Measurements from ENCODE around the gene LBX2.
A peak's percentile ranks its signal among the peaks of the same experiment; 100 is the strongest.

LBX2 gene

GRCh38 chr2:74499267-74499939, at the start of gene LBX2:
Gene LBX2 (minus strand): TSS chr2:74499603. CDS start chr2:74499537, 66 bp downstream.
- peak; percentile 67 for DNase-seq

GRCh38 chr2:74548285-74548899, 49.0 kb upstream of the LBX2 start:
- no peak for DNase-seq

- DNase-seq, result no peak
Observed at GRCh38 chr2:74546004-74546403, 46.6 kb upstream of the LBX2 start.

DNA sequence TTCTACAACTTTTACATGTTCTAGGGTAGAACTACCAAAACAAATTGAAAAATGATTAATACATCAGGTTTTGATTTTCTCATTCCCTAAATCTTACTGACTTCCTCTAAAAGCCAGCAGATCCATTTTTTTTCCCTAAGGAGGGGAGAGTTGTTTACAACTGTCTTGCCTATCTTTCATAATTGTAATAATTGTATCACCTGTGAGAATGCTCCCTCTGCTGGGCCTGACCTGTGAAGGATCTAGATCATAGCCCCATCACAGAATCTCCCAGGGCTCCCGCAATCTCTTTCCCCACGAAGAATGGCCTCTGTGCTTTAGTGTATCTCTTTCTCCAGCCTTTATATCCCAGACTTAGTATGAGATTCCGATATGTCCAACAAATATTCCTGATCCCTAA, 45.2 kb upstream of the LBX2 start:
- peak; percentile 37 for DNase-seq

DNA sequence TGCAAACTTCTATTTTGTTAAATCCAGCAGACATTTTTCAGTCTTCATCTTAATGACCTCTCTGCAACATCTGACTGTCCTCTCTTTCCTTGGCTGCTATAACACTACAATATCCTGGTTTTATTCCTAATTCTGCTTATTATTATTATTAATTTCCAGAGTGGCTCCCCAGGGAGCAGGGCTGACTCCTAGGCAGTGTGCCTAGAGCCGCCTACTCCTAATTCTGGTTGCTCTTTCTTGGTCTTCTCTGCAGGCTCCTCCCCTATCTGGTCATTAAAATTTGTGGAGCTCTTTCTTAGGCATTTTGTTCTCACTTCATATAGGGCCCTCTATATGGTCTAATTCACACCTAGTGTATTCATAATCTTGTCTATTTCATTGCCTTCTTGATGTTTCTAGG, 43.6 kb upstream of the LBX2 start:
- no peak for DNase-seq

DNA sequence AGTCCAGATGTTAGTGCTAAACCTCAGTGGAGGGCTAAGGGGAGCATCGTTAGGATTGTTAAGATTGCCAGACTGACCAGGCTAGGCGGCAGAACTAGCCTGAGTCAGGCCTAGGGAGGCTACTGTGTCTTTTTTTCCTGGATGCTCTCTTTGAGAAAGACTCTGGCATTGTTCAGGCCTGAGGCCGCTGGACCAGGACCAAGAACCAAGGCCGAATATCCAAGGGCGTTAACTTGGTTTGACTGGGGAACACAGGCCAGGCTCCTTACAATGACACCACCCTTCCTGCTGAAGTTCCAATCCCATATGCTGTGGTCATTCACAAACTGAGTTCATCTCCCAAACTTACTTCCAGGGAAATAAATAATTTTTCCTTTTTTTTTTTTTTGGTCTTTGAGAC, 40.9 kb upstream of the LBX2 start:
- no peak for DNase-seq

- DNase-seq, result no peak
Observed at GRCh38 chr2:74538881-74539339, 39.5 kb upstream of the LBX2 start.

- DNase-seq, result no peak
Observed at GRCh38 chr2:74537140-74537539, 37.7 kb upstream of the LBX2 start.

DNA sequence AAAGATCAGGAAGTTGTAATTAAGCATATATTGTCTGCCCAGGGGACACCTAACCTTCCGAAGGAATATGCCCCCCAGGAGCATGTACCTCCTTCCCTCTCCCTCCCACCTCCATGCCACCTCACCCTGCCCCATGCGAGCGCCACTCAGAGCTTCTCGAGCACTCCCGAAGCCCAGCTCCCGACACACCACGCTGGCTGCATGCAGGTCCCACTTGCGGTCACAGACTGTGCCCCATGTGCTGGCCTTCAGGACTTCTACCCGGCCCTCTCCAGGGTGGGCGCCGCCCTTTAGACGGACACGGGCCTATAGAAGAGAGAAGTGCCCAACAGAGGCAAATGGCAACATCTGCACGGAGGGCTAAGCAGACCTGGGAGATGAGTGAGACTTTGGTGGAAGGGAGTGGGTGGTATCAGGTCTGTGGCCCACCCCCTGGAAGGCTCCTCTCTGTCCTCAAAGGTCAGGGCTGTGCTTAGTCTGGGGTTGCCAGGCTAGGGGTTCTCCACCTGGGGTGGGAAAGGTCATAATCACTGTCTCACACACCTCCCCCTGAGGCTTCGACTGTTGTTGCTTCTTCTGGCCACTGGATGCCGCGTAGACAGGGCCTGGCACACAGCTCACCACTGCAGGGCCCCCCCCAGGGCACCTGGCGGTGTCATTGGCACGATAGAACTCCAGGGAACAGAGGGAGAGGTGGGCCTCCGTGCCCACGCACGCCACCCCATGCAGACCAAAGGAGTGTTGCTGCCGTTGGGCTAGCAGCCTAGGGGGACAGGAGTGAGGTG, 37.0 kb upstream of the LBX2 start:
- DNase-seq, result no peak

- DNase-seq, result no peak
Observed at GRCh38 chr2:74535440-74535965, 36.1 kb upstream of the LBX2 start.

DNA sequence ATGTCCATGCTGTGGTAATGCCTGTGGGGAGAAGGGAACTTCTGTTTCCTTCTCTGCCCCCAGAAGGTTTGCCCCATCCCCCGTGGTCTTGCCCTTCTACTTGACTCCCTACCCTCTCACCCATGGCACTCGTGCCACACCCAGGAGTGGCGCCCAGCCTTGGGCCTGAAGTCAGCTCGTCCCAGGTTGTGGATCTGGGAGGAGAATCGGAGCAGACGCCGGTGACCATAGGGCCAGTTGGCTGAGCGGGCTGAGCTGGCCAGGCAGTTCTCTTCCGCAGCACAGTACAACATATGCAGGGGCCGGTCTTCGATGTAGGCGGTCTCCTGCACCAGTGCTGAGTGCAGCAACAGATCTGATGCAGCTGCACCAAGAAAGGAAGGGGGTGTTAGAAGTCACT, 35.0 kb upstream of the LBX2 start:
- no peak for DNase-seq

DNA sequence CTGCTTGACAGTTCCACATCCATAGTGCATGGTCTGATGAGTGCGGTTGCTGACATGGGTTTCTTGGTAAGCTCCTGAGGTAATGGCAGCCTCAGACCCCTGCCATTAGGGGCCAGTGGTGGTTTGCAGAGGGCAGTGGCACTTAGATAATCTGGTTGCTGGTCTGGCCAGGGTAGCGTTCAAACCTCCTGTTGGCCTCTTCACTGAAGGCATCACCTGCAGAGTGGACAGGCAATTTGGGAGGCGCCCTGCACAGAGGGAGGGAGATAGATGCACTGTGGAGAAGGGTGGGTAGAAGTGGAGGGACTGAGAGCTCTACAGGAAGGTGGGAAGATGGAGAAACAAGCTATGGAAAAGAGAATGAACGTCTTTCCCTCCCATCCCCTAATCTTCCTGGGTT, 34.1 kb upstream of the LBX2 start:
- no peak for DNase-seq

GRCh38 chr2:74532222-74532621, 32.8 kb upstream of the LBX2 start:
- DNase-seq, result peak; percentile 82

DNA sequence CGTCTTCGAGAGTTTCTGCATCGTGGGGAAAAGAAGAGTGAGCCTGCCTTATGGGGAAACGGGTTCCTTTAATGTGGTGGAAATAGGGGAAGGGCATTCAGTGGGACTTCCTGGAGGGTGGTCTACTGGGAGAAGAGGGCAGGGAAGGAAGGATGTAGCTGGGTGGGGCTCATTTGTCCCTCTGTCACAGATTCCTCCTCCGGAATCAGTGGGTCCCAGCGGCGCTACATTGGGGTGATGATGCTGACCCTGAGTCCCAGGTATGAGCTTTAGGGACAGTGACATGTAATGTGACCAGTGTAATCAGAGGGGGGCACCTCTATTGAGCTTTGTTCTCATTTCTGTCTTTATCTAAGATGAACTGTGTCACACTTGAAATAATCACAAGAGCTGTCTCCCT, 32.3 kb upstream of the LBX2 start:
- no peak for DNase-seq

GRCh38 chr2:74530239-74531187, 31.1 kb upstream of the LBX2 start:
- peak; percentile 98 for DNase-seq

- DNase-seq, result peak; percentile 99
Observed at GRCh38 chr2:74529357-74530238, 30.2 kb upstream of the LBX2 start, which contains the start of the genes AUP1 and HTRA2. Gene AUP1 (minus strand): TSS chr2:74529706. CDS start chr2:74529629, 77 bp downstream. Gene HTRA2 (plus strand): TSS chr2:74529933. CDS start chr2:74530007, 74 bp downstream.

- no peak for DNase-seq
Observed at GRCh38 chr2:74528600-74529356, 29.4 kb upstream of the LBX2 start.

GRCh38 chr2:74527741-74528140, 28.3 kb upstream of the LBX2 start:
- DNase-seq, result no peak

GRCh38 chr2:74526649-74527230, 27.3 kb upstream of the LBX2 start:
- DNase-seq, result no peak
